ENCODE data around the gene CST4.
"Not testable (repeated sequence)": the region's sequence is repeated elsewhere in the genome, so short reads cannot be mapped to it uniquely, and the experiment has no call there.

The CST4 gene

DNA sequence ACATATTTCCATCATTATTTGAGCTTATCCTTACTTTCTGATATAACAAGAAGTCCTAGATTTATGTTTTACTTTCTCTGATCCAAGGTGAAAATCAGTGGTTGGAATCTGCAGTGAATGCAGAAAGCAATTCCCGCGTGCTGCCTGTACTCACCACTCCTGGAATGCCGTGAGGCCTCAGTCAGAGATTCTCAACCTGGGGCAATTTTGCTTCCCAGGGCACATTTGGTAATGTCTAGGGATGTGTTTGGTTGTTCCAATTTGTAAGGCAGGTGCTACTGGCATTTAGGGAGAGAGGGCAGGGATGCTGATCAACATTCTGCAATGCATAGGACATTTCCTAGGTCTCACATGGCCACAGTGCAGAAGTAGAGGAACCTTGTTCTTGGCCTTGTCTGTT, 23.9 kb downstream of the CST4 start:
- no peak overlapping the region for H3K4me3 ChIP-seq (ENCODE audit: low read length)
- TF ChIP-seq, protein P1, sequence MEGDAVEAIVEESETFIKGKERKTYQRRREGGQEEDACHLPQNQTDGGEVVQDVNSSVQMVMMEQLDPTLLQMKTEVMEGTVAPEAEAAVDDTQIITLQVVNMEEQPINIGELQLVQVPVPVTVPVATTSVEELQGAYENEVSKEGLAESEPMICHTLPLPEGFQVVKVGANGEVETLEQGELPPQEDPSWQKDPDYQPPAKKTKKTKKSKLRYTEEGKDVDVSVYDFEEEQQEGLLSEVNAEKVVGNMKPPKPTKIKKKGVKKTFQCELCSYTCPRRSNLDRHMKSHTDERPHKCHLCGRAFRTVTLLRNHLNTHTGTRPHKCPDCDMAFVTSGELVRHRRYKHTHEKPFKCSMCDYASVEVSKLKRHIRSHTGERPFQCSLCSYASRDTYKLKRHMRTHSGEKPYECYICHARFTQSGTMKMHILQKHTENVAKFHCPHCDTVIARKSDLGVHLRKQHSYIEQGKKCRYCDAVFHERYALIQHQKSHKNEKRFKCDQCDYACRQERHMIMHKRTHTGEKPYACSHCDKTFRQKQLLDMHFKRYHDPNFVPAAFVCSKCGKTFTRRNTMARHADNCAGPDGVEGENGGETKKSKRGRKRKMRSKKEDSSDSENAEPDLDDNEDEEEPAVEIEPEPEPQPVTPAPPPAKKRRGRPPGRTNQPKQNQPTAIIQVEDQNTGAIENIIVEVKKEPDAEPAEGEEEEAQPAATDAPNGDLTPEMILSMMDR (IDR thresholded peaks at IDR 0.05; ENCODE audit: insufficient read depth, low read depth, low read length, missing control alignments) = no peak
- no peak for DNase-seq (ENCODE audit: low read depth)

DNA sequence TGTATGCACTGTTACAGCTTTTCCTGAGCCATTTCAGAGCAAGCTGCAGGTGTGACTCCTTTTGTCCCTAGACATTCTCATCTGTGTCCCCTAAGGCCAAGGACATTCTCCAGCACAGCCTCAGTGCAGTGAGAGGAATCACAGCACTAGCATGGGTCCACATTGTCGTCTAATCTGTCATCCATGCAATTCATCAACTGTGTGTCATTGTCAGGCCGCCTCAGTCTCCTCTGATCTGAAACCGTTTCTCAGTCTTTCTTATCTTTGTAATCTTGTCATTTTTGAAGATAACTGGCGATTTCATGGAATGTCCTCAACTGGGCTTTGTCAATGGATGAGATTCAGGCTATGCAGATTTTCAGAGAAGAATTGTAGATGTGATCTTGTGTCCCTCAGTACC, 24.8 kb downstream of the CST4 start:
- not testable (repeated sequence) for H3K4me3 ChIP-seq (ENCODE audit: low read length); DNase-seq (ENCODE audit: low read depth)

DNA sequence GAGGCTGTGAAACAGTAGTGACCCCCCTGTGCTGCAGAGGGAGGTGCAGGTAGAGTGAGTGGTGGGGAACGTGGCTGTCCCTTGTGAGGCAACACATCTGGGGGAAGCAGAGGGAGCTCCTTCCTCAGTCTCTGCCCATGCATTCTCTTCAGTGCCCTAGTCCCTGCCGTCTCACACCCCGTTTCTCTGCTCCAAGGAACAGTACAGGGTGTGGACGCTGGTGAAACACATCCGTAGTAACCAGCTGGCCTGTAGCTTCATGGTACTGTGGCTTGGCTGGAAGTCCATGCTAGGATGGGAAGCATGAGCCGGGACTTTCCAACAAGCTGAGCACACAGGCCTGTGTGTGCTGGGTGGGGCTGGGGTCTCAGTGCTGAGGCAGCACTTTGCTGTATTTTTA, 25.7 kb downstream of the CST4 start:
- DNase-seq (ENCODE audit: low read depth) = no peak
- TF ChIP-seq, protein P1 (IDR thresholded peaks at IDR 0.05; ENCODE audit: insufficient read depth, low read depth, low read length, missing control alignments) = no peak

DNA sequence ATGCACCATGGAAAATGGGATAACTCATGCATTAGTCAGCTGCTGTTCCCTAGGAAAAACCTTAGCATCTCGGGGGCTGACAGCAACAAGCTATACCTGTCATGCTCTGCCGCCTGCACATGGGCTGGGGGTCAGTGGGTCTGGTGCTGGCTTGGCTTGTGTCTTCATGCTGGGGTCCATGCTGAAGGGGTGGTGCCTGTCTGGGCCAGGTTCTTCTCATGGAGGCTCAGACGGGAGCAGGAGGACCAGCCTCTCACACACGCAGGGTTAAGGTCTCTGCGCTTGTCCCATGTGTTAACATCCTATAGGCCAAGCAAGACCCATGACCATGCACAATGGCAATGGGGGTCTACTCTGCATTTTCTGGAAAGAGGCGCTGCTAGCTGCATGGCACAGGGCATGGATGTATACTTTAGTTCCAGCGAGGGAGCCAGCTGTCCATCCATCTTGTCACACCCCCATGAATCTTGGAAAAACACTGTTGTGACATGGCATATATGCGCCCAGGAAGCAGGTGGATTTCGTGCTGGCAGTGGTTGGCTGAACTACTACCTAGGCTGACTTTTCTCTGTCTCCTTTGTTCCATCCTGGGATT, 26.5 kb downstream of the CST4 start:
- TF ChIP-seq, protein P1 (IDR thresholded peaks at IDR 0.05; ENCODE audit: insufficient read depth, low read depth, low read length, missing control alignments) = no peak
- H3K4me3 ChIP-seq (ENCODE audit: low read length) = no peak overlapping the region
- no peak for DNase-seq (ENCODE audit: low read depth)

More for the DNA sequence above, 25.7 kb downstream of the CST4 start:
- no peak overlapping the region for H3K4me3 ChIP-seq (ENCODE audit: low read length)

DNA sequence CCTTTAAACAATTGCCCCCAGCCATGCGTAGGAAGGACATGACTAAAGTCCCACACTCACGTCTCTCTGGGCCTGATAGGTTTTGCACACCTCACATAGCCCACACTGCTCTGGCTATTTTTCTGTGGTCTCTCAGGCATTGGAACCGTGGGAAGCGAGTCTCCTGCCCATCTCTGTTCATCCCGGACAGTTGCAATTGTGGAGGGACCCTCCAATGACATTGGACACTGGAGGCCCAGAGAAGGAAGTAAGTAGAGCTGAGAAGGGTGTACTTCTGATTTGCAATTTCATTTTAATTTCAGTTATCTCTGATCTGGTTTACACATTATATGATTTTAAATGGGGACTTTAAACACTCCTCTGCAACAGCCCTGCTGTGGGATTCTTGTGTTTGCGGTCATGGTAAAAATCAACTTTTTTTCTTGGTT, 27.8 kb downstream of the CST4 start:
- no peak for DNase-seq (ENCODE audit: low read depth)
- H3K4me3 ChIP-seq (ENCODE audit: low read length) = no peak overlapping the region
- TF ChIP-seq, protein P1 (IDR thresholded peaks at IDR 0.05; ENCODE audit: insufficient read depth, low read depth, low read length, missing control alignments) = no peak

DNA sequence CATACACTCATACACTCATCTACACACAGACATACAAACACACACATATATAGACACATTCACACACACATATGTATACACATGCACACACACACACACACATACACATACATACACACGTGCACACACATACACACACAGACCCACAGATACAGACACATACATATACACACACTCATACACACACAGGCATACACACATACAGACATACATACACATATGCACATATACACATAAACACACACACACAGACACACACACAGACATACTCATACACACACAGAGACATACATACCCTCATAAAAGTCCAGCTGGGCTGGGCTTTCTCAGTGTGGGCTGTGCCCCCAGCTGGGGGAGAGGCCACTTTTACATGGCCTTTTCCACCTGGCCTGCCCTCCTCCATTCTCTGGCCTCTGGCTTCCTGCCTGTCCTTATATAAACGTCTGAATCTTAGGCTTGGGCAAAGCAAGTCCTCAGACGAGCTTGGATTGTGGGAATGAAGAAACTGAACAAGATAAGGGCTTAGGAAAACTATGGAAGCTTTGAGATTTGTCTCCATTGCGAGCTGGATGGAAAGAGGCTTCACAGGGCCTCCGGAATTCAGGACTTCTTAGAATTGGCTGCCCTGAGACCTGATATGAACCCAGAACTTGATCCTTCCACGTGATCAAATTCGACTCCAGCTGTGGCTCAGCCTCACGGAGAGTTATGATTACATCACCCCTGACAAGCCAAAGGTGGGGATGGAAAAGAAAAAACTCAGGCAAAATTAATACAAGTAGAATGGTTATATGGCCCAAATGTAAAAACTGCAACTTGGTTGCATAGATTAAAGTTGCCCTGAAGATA, 28.6 kb downstream of the CST4 start:
- TF ChIP-seq, protein P1 (IDR thresholded peaks at IDR 0.05; ENCODE audit: insufficient read depth, low read depth, low read length, missing control alignments) = no peak
- DNase-seq (ENCODE audit: low read depth) = no peak
- H3K4me3 ChIP-seq (ENCODE audit: low read length) = no peak overlapping the region

DNA sequence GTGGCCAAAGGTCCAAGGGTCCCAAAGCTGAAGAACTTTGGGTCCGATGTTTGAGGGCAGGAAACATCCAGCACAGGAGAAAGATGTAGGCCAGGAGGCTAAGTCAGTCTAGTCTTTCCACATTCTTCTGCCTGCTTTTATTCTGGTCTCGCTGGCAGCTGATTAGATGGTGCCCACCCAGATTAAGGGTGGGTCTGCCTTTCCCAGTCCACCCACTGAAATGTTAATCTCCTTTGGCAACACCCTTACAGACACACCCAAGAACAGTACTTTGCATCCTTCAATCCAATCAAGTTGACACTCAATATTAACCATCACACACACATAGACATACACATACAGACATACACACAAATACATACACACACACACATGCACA, 29.2 kb downstream of the CST4 start:
- DNase-seq (ENCODE audit: low read depth); H3K4me3 ChIP-seq (ENCODE audit: low read length): not testable (repeated sequence)

Measured in epithelial cell of esophagus (primary cell).